Neutrophil (primary cell): ENCODE data around the gene RNF207.

Source experiments
- H3K27ac ChIP-seq: fragments of 200-600 bp; sonication (generic); 2 replicates; pipeline ENCODE4 v1.5.1; 2016; ENCODE audit warnings: mild to moderate bottlenecking, moderate library complexity
- H3K27me3 ChIP-seq: fragments of 200-600 bp; sonication (generic); 2 replicates; pipeline ENCODE4 v1.6.0; 2016; ENCODE audit warnings: mild to moderate bottlenecking
- H3K36me3 ChIP-seq: fragments of 200-600 bp; sonication (generic); 2 replicates; pipeline ENCODE4 v1.5.1; 2017
- H3K4me1 ChIP-seq, 2 experiments: fragments of 200-600 bp in 1 of 2; sonication (generic) in 1 of 2; 1 replicate in 1 of 2; 2 replicates in 1 of 2; pipeline versions ENCODE4 v1.5.1 to v1.6.1; 2013 to 2016; ENCODE audit warnings: low read depth in 1 of 2, low read length in 1 of 2, mild to moderate bottlenecking in 1 of 2, moderate library complexity in 1 of 2; ENCODE audit not compliant: control insufficient read depth in 1 of 2, insufficient read depth in 1 of 2
- H3K4me3 ChIP-seq, 2 experiments: fragments of 200-600 bp in 1 of 2; sonication (generic) in 1 of 2; 1 replicate in 1 of 2; 2 replicates in 1 of 2; pipeline ENCODE4 v1.5.1; 2013 to 2016; ENCODE audit warnings: low read depth in 1 of 2, low read length in 1 of 2, mild to moderate bottlenecking in 1 of 2, moderate library complexity in 1 of 2
- H3K9me3 ChIP-seq: fragments of 200-600 bp; sonication (generic); 2 replicates; pipeline ENCODE4 v1.5.1; 2016
- TF ChIP-seq, protein P1 (sequence below): fragments of 200-600 bp; sonication (generic); IDR thresholded peaks from 2 replicates; pipeline ENCODE4 v1.5.1; 2016; ENCODE audit warnings: antibody characterized with exemption

The RNF207 gene

DNA sequence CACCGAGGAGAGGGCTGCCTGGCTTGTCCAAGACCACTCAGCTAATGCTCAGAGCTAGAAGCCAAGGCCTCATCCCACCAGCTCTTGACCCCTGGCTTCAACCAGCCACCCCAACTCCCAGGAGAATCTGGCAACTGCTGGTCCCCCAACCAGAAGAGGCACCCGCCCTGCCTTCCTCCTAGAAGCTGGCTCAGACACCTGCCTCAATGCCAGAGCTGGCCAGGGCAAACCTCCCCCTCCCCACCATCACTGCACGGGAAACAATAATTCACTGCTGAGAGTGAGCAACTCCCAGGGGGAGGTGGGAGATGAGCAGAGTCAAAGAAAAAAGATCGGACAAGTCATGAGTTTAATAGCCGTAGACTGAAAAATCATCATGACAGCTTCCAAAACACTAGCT is 29.1 kb upstream of the RNF207 start:
- peaks cover 0 to 6% of the 10 kb centered on the region in 2 experiments for H3K4me1 ChIP-seq
- TF ChIP-seq, protein P1, sequence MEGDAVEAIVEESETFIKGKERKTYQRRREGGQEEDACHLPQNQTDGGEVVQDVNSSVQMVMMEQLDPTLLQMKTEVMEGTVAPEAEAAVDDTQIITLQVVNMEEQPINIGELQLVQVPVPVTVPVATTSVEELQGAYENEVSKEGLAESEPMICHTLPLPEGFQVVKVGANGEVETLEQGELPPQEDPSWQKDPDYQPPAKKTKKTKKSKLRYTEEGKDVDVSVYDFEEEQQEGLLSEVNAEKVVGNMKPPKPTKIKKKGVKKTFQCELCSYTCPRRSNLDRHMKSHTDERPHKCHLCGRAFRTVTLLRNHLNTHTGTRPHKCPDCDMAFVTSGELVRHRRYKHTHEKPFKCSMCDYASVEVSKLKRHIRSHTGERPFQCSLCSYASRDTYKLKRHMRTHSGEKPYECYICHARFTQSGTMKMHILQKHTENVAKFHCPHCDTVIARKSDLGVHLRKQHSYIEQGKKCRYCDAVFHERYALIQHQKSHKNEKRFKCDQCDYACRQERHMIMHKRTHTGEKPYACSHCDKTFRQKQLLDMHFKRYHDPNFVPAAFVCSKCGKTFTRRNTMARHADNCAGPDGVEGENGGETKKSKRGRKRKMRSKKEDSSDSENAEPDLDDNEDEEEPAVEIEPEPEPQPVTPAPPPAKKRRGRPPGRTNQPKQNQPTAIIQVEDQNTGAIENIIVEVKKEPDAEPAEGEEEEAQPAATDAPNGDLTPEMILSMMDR: no peak
- no peak overlapping the region for H3K27ac ChIP-seq
- peaks cover 81% of the 10 kb centered on the region for H3K27me3 ChIP-seq
- no peak overlapping the region for H3K4me3 ChIP-seq
- no peaks in the 10 kb centered on the region for H3K36me3 ChIP-seq
- H3K9me3 ChIP-seq: no peaks in the 10 kb centered on the region

GRCh38 chr1:6177681-6178380 is 28.1 kb upstream of the RNF207 start:
- Histone ChIP-seq H3K27ac (no peak overlapping the region), H3K9me3 (no peaks in the 10 kb centered on the region), H3K4me3 (no peak overlapping the region), H3K36me3 (no peaks in the 10 kb centered on the region), H3K4me1 (peaks cover 0 to 6% of the 10 kb centered on the region in 2 experiments), H3K27me3 (peaks cover 89% of the 10 kb centered on the region)
- TF ChIP-seq, protein P1: no peak

DNA sequence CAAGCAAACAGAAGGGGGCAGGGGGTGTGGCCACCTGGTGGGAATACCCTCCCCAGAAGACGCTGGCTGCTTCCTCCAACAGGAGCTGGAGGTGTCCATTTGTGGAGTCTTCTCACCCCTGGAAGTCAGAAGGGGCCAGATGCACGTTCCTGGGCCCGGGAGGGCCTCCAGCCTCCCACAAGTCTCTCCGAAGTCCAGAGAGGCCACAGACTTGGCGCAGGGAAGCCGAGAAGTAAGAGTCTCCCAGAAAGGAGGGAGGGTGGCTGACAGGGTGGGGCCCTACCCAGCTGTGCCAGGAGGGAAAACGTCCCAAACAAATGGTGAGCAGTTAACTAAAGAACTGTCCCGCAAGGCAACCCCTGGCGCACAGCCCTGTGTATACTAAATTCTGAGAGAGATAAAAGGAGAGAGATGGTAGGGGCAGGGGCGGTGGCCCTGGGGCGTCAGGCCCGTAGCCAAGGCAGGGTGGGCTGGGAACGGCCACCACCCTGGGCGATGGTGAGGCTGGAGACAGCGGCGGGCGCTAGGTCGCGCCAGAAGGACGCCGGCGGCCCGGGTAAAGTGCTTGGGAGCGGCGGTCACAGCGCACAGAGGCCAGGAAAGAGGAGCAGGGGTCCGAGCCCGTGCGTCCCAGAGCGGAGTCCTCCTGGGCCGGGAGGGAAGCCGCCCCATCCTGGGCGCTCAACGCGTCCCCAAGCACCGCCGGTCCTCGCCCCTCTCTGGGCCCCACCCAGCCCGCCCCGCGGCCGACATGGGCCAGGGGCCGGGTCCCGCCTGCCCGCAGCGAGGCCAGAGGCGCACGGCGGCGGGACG is 27.0 kb upstream of the RNF207 start:
- Histone ChIP-seq H3K27me3 (peaks cover 86% of the 10 kb centered on the region), H3K4me1 (peaks cover 8 to 15% of the 10 kb centered on the region in 2 experiments), H3K27ac (no peak overlapping the region), H3K9me3 (no peaks in the 10 kb centered on the region), H3K4me3 (no peak overlapping the region), H3K36me3 (no peaks in the 10 kb centered on the region)
- TF ChIP-seq, protein P1: no peak

DNA sequence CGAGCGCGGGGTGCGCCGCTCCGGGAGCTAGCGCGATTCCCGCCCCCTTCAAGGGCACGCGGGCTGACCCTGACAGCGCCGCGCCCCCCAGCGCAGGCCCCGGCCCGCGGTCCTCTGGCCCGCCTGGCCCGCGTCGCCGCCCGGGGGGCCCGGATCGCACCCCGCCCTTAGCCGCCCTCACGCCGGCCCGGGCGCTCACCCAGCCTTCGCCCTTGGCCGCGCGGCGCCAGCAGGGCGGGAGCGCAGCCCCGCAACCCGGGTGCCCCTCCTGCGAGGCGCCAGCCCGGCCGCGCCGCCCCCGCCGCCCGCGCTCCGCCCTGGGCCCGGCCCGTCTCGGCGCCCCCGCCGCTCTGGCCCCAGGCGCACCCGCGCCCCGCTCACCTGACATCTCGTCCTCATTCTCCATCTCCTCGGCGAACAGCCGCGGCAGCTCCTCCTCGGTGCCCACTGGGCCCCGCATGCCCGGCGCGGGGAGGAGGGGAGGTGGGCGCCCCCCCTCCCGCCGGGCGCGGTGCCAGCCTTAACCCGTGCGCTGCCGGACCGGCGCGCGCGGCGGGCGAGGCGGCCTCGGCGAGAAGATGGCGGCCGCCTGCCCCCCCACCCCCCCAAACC is 26.2 kb upstream of the RNF207 start:
- H3K27ac ChIP-seq: no peak overlapping the region
- H3K9me3 ChIP-seq: no peaks in the 10 kb centered on the region
- TF ChIP-seq, protein P1: no peak
- peaks cover 82% of the 10 kb centered on the region for H3K27me3 ChIP-seq
- H3K36me3 ChIP-seq: no peaks in the 10 kb centered on the region
- peaks cover 15 to 22% of the 10 kb centered on the region in 2 experiments for H3K4me1 ChIP-seq
- H3K4me3 ChIP-seq: no peak overlapping the region

DNA sequence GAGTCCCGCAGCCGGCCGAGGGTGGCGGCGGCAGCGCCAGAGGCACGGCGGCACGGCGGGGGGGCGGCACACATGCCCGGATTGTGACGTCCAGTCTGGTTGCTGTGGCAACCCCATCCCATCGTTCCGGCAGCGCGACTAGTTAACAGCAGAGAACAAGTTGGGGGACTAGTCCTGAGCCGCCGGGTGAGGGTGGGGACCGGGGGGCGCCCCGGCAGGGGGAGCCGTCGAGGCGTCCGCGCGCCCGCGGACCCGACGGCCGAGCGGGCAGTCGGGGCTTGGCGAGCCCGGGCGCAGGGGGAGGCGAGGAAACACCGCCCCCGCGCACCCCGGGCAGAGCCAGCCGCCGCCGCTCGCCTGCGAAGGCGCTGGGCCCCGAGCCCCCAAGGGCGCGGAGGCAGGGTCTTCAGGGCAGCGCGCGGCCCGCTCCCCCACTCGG is 25.6 kb upstream of the RNF207 start, which contains the start of gene CHD5:
Gene CHD5, minus strand, starts transcription at position 54 of the 439 bp plus-strand sequence. CDS start 298 bp downstream, outside the sequence.
- Histone ChIP-seq H3K36me3 (no peaks in the 10 kb centered on the region), H3K9me3 (no peaks in the 10 kb centered on the region), H3K27me3 (peaks cover 79% of the 10 kb centered on the region), H3K4me3 (no peak within 1 kb of the TSS), H3K27ac (no peak within 1 kb of the TSS), H3K4me1 (peaks cover 21 to 26% of the 10 kb centered on the region in 2 experiments)
- TF ChIP-seq, protein P1: no peak
